GM23338 (cell line): ENCODE results near the gene RAP1GDS1. TPM values are rescaled to one million over a fixed set of nuclear protein-coding genes. Genes with fewer than 3 reads are reported as not detected.
"Not testable (repeated sequence)": the region's sequence is repeated elsewhere in the genome, so short reads cannot be mapped to it uniquely, and the experiment has no call there.

Source experiments
- ATAC-seq: fragments of 200-7000 bp; cut with Tn5 transposase; 3 replicates; pipeline ENCODE4 v1.9.1; 2020
- DNase-seq: peaks from one replicate; pipeline ENCODE4 v3.0.0-alpha.2; 2015; ENCODE audit warnings: low spot score
- H2AFZ ChIP-seq: fragments of 200-600 bp; sonication (generic); 2 replicates; pipeline ENCODE4 v1.8.0; 2016; ENCODE audit warnings: antibody characterized with exemption, mild to moderate bottlenecking, moderate library complexity
- H3F3A ChIP-seq: fragments of 200-600 bp; sonication (generic); replicated peaks from 2 replicates; pipeline ENCODE4 v1.8.0; 2017; ENCODE audit warnings: antibody characterized with exemption, mixed run types, low read depth
- H3K27ac ChIP-seq: fragments of 200-600 bp; sonication (generic); 2 replicates; pipeline ENCODE4 v1.6.1; 2016; ENCODE audit warnings: low read depth
- H3K27me3 ChIP-seq: fragments of 200-600 bp; sonication (generic); 2 replicates; pipeline ENCODE4 v1.8.0; 2016; ENCODE audit warnings: mild to moderate bottlenecking, mixed run types, moderate library complexity; ENCODE audit not compliant: insufficient read depth
- H3K36me3 ChIP-seq: fragments of 200-600 bp; sonication (generic); 2 replicates; pipeline ENCODE4 v1.8.0; 2016; ENCODE audit warnings: mild to moderate bottlenecking; ENCODE audit not compliant: insufficient read depth
- H3K4me1 ChIP-seq: fragments of 200-600 bp; sonication (generic); 2 replicates; pipeline ENCODE4 v1.8.0; 2016; ENCODE audit warnings: mild to moderate bottlenecking, moderate library complexity; ENCODE audit not compliant: insufficient read depth
- H3K4me2 ChIP-seq: fragments of 200-600 bp; sonication (generic); 2 replicates; pipeline ENCODE4 v1.7.1; 2017; ENCODE audit warnings: mixed run types
- H3K4me3 ChIP-seq: fragments of 200-600 bp; sonication (generic); 2 replicates; pipeline ENCODE4 v1.6.1; 2016; ENCODE audit warnings: mixed run types
- H3K79me2 ChIP-seq: fragments of 200-600 bp; sonication (generic); replicated peaks from 2 replicates; pipeline ENCODE4 v1.8.0; 2017; ENCODE audit warnings: mild to moderate bottlenecking; ENCODE audit not compliant: insufficient read depth
- H3K9me2 ChIP-seq: fragments of 200-600 bp; sonication (generic); 2 replicates; pipeline ENCODE4 v1.8.0; 2017; ENCODE audit not compliant: insufficient read depth
- H4K20me1 ChIP-seq: fragments of 200-600 bp; sonication (generic); replicated peaks from 2 replicates; pipeline ENCODE4 v1.8.0; 2017; ENCODE audit warnings: mild to moderate bottlenecking; ENCODE audit not compliant: insufficient read depth
- H3K27ac Mint-ChIP-seq: 2 replicates; pipeline ENCODE4 v1.8.0; 2020; ENCODE audit warnings: inconsistent platforms, mild to moderate bottlenecking, moderate library complexity, mixed read lengths
- H3K27me3 Mint-ChIP-seq: 3 replicates; pipeline ENCODE4 v1.8.0; 2022; ENCODE audit warnings: low read depth, mild to moderate bottlenecking, moderate library complexity, mixed read lengths, inconsistent platforms; ENCODE audit not compliant: insufficient read depth, poor library complexity
- H3K36me3 Mint-ChIP-seq: 3 replicates; pipeline ENCODE4 v1.8.0; 2021; ENCODE audit warnings: low read depth, mild to moderate bottlenecking, inconsistent platforms, moderate library complexity, mixed read lengths
- H3K4me1 Mint-ChIP-seq: 3 replicates; pipeline ENCODE4 v1.8.0; 2020; ENCODE audit warnings: mild to moderate bottlenecking, inconsistent platforms, mixed read lengths
- H3K4me3 Mint-ChIP-seq: 3 replicates; pipeline ENCODE4 v1.8.0; 2021; ENCODE audit warnings: moderate library complexity, mild to moderate bottlenecking, inconsistent platforms, mixed read lengths
- H3K9me3 Mint-ChIP-seq: 3 replicates; pipeline ENCODE4 v1.8.0; 2020; ENCODE audit warnings: moderate library complexity, mild to moderate bottlenecking, inconsistent platforms, mixed read lengths
- CREB1 ChIP-seq: fragments of 250-450 bp; sonication (Bioruptor Pico); IDR thresholded peaks from 2 replicates; pipeline ENCODE4 v1.5.0; 2020; ENCODE audit warnings: low read depth, mild to moderate bottlenecking, moderate library complexity
- EZH2phosphoT487 ChIP-seq: fragments of 200-600 bp; sonication (generic); IDR thresholded peaks from one replicate; pipeline ENCODE4 v1.8.1; 2018; ENCODE audit warnings: antibody characterized with exemption; ENCODE audit not compliant: unreplicated experiment
- JUNB ChIP-seq: IDR thresholded peaks from one replicate; pipeline ENCODE4 v1.6.1; 2016; ENCODE audit warnings: antibody characterized with exemption; ENCODE audit not compliant: unreplicated experiment
- POLR2AphosphoS5 ChIP-seq: IDR thresholded peaks from 2 replicates; pipeline ENCODE4 v1.6.1; 2016; ENCODE audit warnings: antibody characterized with exemption, low read depth
- STAT1 ChIP-seq: IDR thresholded peaks from one replicate; pipeline ENCODE4 v1.6.1; 2016; ENCODE audit warnings: antibody characterized with exemption; ENCODE audit not compliant: unreplicated experiment
- ZNF114 ChIP-seq: fragments of 250-450 bp; sonication (Bioruptor Pico); IDR thresholded peaks from 2 replicates; pipeline ENCODE4 v1.5.0; 2020; ENCODE audit warnings: mild to moderate bottlenecking, moderate library complexity
- polyA plus RNA-seq: library from polyadenylated mRNA; unstranded; fragments of >200 nt; fragmentation: Nextera tagmentation; extraction: Ambion mirVana; gene quantifications from 2 replicates; pipeline ENCODE4 v1.2.1, GENCODE V29; 2016
- total RNA-seq: library from RNA; depleted of rRNA; stranded (reverse); fragments of >200 nt; shearing (Covaris generic); gene quantifications from 2 replicates; pipeline ENCODE4 v1.2.3, GENCODE V29; 2014

RAP1GDS1 gene
- total and polyA plus RNA-seq, 2 experiments from 2014 or later: 23.7 to 32.4 TPM

DNA sequence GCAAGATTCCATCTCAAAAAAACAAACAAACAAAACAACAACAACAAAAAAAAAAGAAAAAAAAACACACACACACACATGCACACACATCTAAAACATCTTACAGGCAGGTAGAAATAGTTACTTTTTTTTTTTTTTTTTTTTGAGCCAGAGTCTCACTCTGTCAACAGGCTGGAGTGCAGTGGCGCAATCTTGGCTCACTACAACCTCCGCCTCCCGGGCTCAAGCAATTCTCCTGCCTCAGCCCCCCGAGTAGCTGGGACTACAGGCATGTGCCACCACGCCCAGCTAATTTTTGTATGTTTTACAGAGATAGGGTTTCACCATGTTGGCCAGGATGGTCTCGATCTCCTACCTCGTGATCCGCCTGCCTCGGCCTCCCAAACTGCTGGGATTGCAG is 196.2 kb downstream of the RAP1GDS1 start:
- not testable (repeated sequence) for H3K4me1 Mint-ChIP-seq, H3K79me2 ChIP-seq, H3K4me3 ChIP-seq, H3K27me3 ChIP-seq, H3F3A ChIP-seq, H2AFZ ChIP-seq, H3K4me3 Mint-ChIP-seq, H3K27me3 Mint-ChIP-seq, ATAC-seq, H3K36me3 ChIP-seq, H3K4me1 ChIP-seq, H3K27ac ChIP-seq, H3K9me2 ChIP-seq, H4K20me1 ChIP-seq, H3K4me2 ChIP-seq, DNase-seq, H3K36me3 Mint-ChIP-seq, H3K27ac Mint-ChIP-seq
- peaks cover 13% of the 10 kb centered on the region for H3K9me3 Mint-ChIP-seq

DNA sequence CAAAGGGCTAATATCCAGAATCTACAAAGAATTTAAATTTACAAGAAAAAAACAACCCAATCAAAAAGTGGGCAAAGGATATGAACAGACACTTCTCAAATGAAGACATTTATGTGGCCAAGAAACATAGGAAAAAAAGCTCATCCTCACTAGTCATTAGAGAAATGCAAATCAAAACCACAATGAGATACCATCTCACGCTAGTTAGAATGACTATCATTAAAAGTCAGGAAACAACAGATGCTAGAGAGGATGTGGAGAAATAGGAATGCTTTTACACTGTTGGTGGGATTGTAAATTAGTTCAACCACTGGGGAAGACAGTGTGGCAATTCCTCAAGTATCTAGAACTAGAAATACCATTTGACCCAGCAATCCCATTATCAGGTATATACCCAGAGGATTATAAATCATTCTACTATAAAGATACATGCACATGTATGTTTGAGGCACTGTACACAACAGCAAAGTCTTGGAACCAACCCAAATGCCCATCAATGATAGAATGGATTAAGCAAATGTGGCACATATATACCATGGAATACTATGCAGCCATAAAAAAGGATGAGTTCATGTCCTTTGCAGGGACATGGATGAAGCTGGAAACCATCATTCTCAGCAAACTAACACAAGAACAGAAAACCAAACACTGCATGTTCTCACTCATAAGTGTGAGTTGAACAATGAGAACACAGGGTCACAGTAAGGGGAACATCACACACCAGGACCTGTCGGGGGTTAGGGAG is 200.1 kb downstream of the RAP1GDS1 start:
- H3K4me3 ChIP-seq, ATAC-seq, DNase-seq, H3K4me3 Mint-ChIP-seq, H3K27ac ChIP-seq, H3K27ac Mint-ChIP-seq, H4K20me1 ChIP-seq, H3K4me1 Mint-ChIP-seq, H3K4me2 ChIP-seq, H3K79me2 ChIP-seq, H3K4me1 ChIP-seq, H3K9me2 ChIP-seq, H3K36me3 Mint-ChIP-seq, H3K36me3 ChIP-seq, H3F3A ChIP-seq, H3K9me3 Mint-ChIP-seq, H2AFZ ChIP-seq, H3K27me3 ChIP-seq, H3K27me3 Mint-ChIP-seq: not testable (repeated sequence)

DNA sequence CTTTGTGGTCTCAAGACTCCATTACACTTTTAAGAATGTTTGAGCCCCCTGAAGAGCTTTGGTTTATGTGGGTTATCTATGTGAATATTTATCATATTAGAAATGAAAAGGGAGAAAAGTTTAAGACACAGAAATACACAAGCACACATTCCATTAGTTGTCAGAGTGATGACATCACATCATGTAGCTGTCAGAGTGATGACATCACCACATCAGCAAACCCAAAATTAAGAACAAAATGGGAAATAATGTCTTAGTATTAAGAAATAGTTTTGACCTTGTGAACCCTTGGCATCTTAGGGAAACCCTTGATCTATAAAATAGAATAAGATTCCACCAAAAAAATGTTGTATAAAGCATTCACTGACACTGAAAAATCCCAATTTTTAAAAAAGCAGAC is 201.3 kb downstream of the RAP1GDS1 start:
- Histone ChIP-seq H3K4me2 (no peak overlapping the region), H3K79me2 (no peaks in the 10 kb centered on the region), H2AFZ (no peak overlapping the region), H3F3A (no peaks in the 10 kb centered on the region), H4K20me1 (no peaks in the 10 kb centered on the region), H3K36me3 (no peaks in the 10 kb centered on the region), H3K9me2 (no peaks in the 10 kb centered on the region), H3K27ac (no peak overlapping the region), H3K4me1 (no peaks in the 10 kb centered on the region), H3K4me3 (no peak overlapping the region), H3K27me3 (no peaks in the 10 kb centered on the region)
- Mint-ChIP-seq H3K27ac (no peak overlapping the region), H3K27me3 (peaks cover 2% of the 10 kb centered on the region), H3K4me1 (peaks cover 4% of the 10 kb centered on the region; the same call in 1 of the 3 replicates), H3K9me3 (peaks cover 3% of the 10 kb centered on the region; the same call in 1 of the 3 replicates), H3K36me3 (no peaks in the 10 kb centered on the region), H3K4me3 (no peak overlapping the region)
- no peak for DNase-seq
- TF ChIP-seq EZH2phosphoT487 (no peak), ZNF114 (no peak), JUNB (no peak), STAT1 (no peak), CREB1 (peak; percentile 49; the same call in 1 of the 2 replicates), POLR2AphosphoS5 (no peak)
- no peak for ATAC-seq
